ENCODE data around the gene CFLAR. TPM values are rescaled to one million over a fixed set of nuclear protein-coding genes. Genes with fewer than 3 reads are reported as not detected.

Gene CFLAR
- total and polyA plus RNA-seq, 2 of the 13 experiments (the other 11 are each of a cell fraction or from before 2014, with no cell fraction given) = 43.8 to 92.1 TPM

DNA sequence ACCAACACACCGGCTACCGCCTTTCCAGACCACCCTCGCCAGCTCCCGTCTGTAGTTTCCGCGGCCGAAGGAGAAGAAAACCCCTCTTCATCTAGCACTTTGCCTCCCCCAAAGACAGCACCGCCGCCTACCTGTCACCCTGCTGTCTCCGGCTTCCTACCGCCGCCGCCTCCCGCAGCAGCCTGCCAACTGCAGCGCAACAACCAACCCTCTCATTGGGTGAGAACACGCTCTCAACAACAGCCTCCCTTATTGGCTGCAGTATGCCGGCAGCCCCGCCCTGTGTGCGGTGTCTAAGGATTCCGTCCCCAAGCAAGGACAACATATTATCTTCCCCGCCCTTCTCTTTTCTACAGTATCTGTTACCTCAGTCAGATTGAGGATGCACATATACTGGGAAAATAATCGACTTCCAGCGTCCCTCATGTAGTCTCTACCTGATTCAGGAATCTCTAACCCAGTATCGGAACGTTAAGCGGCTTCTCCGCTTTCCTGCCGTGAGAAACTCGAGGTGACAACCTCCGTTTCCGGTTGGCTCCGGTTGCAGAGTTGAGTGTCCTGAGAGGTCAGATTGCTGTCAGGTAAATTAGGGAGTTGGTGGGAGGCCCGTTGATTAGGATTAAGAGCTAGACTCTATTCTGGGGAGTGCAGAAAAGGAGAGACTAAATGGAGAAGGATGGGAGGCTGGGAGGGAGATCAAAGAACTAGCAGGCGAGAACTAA, 44.3 kb upstream of the CFLAR start, which contains the start of the genes HYCC2 and NDUFB3 (continued):
- TF ChIP-seq, protein P1, sequence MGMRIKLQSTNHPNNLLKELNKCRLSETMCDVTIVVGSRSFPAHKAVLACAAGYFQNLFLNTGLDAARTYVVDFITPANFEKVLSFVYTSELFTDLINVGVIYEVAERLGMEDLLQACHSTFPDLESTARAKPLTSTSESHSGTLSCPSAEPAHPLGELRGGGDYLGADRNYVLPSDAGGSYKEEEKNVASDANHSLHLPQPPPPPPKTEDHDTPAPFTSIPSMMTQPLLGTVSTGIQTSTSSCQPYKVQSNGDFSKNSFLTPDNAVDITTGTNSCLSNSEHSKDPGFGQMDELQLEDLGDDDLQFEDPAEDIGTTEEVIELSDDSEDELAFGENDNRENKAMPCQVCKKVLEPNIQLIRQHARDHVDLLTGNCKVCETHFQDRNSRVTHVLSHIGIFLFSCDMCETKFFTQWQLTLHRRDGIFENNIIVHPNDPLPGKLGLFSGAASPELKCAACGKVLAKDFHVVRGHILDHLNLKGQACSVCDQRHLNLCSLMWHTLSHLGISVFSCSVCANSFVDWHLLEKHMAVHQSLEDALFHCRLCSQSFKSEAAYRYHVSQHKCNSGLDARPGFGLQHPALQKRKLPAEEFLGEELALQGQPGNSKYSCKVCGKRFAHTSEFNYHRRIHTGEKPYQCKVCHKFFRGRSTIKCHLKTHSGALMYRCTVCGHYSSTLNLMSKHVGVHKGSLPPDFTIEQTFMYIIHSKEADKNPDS (CRISPR knock-in tag; IDR thresholded peaks at IDR 0.05) = no peak; the same call in 1 of the 2 replicates
- peak; percentile 49; the same call in 1 of the 2 replicates for TF ChIP-seq GTF2F1 (IDR thresholded peaks at IDR 0.05; ENCODE audit: low read length)
- TF ChIP-seq, protein P2, sequence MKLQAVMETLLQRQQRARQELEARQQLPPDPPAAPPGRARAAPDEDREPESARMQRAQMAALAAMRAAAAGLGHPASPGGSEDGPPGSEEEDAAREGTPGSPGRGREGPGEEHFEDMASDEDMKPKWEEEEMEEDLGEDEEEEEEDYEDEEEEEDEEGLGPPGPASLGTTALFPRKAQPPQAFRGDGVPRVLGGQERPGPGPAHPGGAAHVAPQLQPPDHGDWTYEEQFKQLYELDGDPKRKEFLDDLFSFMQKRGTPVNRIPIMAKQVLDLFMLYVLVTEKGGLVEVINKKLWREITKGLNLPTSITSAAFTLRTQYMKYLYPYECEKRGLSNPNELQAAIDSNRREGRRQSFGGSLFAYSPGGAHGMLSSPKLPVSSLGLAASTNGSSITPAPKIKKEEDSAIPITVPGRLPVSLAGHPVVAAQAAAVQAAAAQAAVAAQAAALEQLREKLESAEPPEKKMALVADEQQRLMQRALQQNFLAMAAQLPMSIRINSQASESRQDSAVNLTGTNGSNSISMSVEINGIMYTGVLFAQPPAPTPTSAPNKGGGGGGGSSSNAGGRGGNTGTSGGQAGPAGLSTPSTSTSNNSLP (IDR thresholded peaks at IDR 0.05; ENCODE audit: low read depth, low read length) = peak; percentile 67
- TF ChIP-seq, protein P3, sequence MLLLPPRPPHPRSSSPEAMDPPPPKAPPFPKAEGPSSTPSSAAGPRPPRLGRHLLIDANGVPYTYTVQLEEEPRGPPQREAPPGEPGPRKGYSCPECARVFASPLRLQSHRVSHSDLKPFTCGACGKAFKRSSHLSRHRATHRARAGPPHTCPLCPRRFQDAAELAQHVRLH (CRISPR knock-in tag; IDR thresholded peaks at IDR 0.05; ENCODE audit: borderline replicate concordance, low read depth) = peak; percentile 82; the same call in 1 of the 2 replicates
- TF ChIP-seq, protein P4, sequence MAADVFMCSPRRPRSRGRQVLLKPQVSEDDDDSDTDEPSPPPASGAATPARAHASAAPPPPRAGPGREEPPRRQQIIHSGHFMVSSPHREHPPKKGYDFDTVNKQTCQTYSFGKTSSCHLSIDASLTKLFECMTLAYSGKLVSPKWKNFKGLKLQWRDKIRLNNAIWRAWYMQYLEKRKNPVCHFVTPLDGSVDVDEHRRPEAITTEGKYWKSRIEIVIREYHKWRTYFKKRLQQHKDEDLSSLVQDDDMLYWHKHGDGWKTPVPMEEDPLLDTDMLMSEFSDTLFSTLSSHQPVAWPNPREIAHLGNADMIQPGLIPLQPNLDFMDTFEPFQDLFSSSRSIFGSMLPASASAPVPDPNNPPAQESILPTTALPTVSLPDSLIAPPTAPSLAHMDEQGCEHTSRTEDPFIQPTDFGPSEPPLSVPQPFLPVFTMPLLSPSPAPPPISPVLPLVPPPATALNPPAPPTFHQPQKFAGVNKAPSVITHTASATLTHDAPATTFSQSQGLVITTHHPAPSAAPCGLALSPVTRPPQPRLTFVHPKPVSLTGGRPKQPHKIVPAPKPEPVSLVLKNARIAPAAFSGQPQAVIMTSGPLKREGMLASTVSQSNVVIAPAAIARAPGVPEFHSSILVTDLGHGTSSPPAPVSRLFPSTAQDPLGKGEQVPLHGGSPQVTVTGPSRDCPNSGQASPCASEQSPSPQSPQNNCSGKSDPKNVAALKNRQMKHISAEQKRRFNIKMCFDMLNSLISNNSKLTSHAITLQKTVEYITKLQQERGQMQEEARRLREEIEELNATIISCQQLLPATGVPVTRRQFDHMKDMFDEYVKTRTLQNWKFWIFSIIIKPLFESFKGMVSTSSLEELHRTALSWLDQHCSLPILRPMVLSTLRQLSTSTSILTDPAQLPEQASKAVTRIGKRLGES (CRISPR knock-in tag; IDR thresholded peaks at IDR 0.05; ENCODE audit: borderline replicate concordance) = no peak
- TF ChIP-seq KLF16 (CRISPR knock-in tag; IDR thresholded peaks at IDR 0.05) = peak in 1 of 2 experiments; percentile 97; a peak in 2 of 4 replicates
- no peak for TF ChIP-seq ARNT (IDR thresholded peaks at IDR 0.05)
- peak; percentile 39; the same call in 1 of the 2 replicates for TF ChIP-seq NFRKB (IDR thresholded peaks at IDR 0.05)
- TF ChIP-seq MED1 (CRISPR knock-in tag; IDR thresholded peaks at IDR 0.05) = peak; percentile 66
- TF ChIP-seq, protein P5, sequence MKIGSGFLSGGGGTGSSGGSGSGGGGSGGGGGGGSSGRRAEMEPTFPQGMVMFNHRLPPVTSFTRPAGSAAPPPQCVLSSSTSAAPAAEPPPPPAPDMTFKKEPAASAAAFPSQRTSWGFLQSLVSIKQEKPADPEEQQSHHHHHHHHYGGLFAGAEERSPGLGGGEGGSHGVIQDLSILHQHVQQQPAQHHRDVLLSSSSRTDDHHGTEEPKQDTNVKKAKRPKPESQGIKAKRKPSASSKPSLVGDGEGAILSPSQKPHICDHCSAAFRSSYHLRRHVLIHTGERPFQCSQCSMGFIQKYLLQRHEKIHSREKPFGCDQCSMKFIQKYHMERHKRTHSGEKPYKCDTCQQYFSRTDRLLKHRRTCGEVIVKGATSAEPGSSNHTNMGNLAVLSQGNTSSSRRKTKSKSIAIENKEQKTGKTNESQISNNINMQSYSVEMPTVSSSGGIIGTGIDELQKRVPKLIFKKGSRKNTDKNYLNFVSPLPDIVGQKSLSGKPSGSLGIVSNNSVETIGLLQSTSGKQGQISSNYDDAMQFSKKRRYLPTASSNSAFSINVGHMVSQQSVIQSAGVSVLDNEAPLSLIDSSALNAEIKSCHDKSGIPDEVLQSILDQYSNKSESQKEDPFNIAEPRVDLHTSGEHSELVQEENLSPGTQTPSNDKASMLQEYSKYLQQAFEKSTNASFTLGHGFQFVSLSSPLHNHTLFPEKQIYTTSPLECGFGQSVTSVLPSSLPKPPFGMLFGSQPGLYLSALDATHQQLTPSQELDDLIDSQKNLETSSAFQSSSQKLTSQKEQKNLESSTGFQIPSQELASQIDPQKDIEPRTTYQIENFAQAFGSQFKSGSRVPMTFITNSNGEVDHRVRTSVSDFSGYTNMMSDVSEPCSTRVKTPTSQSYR (CRISPR knock-in tag; IDR thresholded peaks at IDR 0.05; ENCODE audit: borderline replicate concordance) = peak; percentile 20; the same call in 1 of the 2 replicates
- no peak for TF ChIP-seq ZFP36 (IDR thresholded peaks at IDR 0.05; ENCODE audit: borderline replicate concordance, low read depth, low read length, partially characterized antibody)
- 0 out of 2 replicates have a peak, but pooled peaks have one; percentile 13 for TF ChIP-seq ZNF138 (CRISPR knock-in tag; IDR thresholded peaks at IDR 0.05; ENCODE audit: low read depth)
- TF ChIP-seq ZNF136 (CRISPR knock-in tag; IDR thresholded peaks at IDR 0.05; ENCODE audit: low read depth) = no peak
- TF ChIP-seq TBX2 (CRISPR knock-in tag; IDR thresholded peaks at IDR 0.05; ENCODE audit: borderline replicate concordance) = peak; percentile 74
- TF ChIP-seq ZNF263 (CRISPR knock-in tag; IDR thresholded peaks at IDR 0.05) = no peak; the same call in 1 of the 2 replicates
- TF ChIP-seq ZNF670 (CRISPR knock-in tag; IDR thresholded peaks at IDR 0.05; ENCODE audit: borderline replicate concordance) = no peak
- TF ChIP-seq ZBTB1 (CRISPR knock-in tag; IDR thresholded peaks at IDR 0.05; ENCODE audit: borderline replicate concordance) = no peak
- TF ChIP-seq, protein P6, sequence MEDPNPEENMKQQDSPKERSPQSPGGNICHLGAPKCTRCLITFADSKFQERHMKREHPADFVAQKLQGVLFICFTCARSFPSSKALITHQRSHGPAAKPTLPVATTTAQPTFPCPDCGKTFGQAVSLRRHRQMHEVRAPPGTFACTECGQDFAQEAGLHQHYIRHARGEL (CRISPR knock-in tag; IDR thresholded peaks at IDR 0.05) = no peak
